Endothelial cell of umbilical vein (primary cell): ENCODE data around the gene EYS.

Source experiments
- EZH2 ChIP-seq: IDR thresholded peaks from 2 replicates; pipeline ENCODE4 v1.6.1; 2012; ENCODE audit warnings: borderline replicate concordance, low read depth, mild to moderate bottlenecking, moderate library complexity, low read length, inconsistent platforms; ENCODE audit not compliant: severe bottlenecking
- GATA2 ChIP-seq: IDR thresholded peaks from 2 replicates; pipeline ENCODE4 v1.7.0; 2011; ENCODE audit warnings: low read depth, mild to moderate bottlenecking, moderate library complexity, mixed read lengths, low read length; ENCODE audit not compliant: insufficient read length, insufficient read depth
- POLR2A ChIP-seq: IDR thresholded peaks from 2 replicates; pipeline ENCODE4 v1.6.1; 2012; ENCODE audit warnings: low read depth, mild to moderate bottlenecking, control low read depth, low read length
- POLR2AphosphoS5 ChIP-seq: IDR thresholded peaks from 2 replicates; pipeline ENCODE4 v1.6.1; 2012; ENCODE audit warnings: low read depth, mild to moderate bottlenecking, control low read depth, low read length, moderate library complexity; ENCODE audit not compliant: insufficient read depth
- TF ChIP-seq, protein P1 (sequence below), 2 donors: IDR thresholded peaks; 1 replicate in 1 of 2; 2 replicates in 1 of 2; pipeline ENCODE4 v1.5.1; 2011; ENCODE audit warnings: low read length in 2 of 2, mild to moderate bottlenecking in 2 of 2, moderate library complexity in 2 of 2, control low read depth in 1 of 2, inconsistent platforms in 1 of 2, low read depth in 1 of 2; ENCODE audit not compliant: insufficient read depth in 1 of 2; ENCODE audit errors: extremely low read depth in 1 of 2

DNA sequence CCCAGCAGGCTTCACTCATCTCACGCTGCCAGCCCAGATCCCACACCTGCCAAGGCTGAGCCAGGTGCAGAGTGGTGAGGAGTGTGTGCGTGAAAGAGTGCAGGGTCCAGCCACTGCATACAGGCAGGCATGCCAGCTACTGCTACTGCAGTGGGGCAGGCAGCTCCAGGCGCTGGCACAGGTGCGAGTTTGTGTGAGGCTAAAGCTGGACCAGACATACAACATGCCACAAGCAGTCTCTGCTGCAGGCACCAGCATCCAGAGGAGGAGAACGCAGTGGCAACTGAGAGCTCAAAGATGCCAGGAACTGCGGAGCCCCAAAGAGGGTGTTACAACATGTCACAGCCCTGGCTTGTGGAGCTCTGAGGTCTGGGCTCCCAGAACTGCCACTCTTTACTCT is 149.8 kb downstream of the EYS start:
- TF ChIP-seq, protein P1, sequence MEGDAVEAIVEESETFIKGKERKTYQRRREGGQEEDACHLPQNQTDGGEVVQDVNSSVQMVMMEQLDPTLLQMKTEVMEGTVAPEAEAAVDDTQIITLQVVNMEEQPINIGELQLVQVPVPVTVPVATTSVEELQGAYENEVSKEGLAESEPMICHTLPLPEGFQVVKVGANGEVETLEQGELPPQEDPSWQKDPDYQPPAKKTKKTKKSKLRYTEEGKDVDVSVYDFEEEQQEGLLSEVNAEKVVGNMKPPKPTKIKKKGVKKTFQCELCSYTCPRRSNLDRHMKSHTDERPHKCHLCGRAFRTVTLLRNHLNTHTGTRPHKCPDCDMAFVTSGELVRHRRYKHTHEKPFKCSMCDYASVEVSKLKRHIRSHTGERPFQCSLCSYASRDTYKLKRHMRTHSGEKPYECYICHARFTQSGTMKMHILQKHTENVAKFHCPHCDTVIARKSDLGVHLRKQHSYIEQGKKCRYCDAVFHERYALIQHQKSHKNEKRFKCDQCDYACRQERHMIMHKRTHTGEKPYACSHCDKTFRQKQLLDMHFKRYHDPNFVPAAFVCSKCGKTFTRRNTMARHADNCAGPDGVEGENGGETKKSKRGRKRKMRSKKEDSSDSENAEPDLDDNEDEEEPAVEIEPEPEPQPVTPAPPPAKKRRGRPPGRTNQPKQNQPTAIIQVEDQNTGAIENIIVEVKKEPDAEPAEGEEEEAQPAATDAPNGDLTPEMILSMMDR (IDR thresholded peaks at IDR 0.05; ENCODE audit: extremely low read depth in 1 of 2, insufficient read depth in 1 of 2, low read depth in 1 of 2, low read length in 2 of 2), result no peak
- TF ChIP-seq GATA2, result no peak
- no peak for TF ChIP-seq POLR2A
- TF ChIP-seq POLR2AphosphoS5, result no peak
- no peak for TF ChIP-seq EZH2
